ENCODE data around the gene ATP8A2.
"Not testable (repeated sequence)": the region's sequence is repeated elsewhere in the genome, so short reads cannot be mapped to it uniquely, and the experiment has no call there.

Gene ATP8A2

DNA sequence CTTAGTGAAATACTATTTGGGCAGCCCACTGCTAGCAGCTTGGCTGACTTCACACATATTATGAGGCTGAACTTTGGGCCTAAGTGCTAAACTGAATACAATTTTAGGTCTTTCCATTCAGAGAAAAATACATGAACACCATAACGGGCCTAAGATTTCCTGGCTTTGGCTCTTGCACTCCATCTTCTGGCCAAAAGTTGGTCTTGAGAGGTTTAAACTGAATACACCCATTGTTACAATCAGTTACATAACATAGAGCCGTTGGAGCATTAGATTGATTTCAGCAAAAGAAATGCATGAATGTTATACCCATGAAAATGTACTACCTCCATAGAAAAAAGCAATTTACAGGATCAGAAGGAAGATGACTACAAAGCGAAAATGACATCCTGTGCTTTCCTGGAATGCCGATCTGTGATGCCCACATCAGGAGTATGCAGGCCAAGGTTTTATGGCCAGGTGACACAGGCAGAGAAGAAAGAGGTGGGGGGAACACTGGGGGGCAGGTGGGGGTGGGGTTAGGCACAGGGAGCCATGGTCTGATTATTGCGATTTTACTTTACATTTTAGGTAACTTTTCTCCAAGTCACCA is 691.2 kb downstream of the ATP8A2 start:
- no peak overlapping the region for H3K4me3 ChIP-seq (ENCODE audit: low read length)
- no peak for TF ChIP-seq ZNF274 (IDR thresholded peaks at IDR 0.05; ENCODE audit: low read depth, low read length)

- H3K4me3 ChIP-seq (ENCODE audit: low read length), result not testable (repeated sequence)
Measured at GRCh38 chr13:26066492-26066891, 694.7 kb downstream of the ATP8A2 start.

GRCh38 chr13:26067601-26068000 is 695.8 kb downstream of the ATP8A2 start:
- TF ChIP-seq ZNF274 (IDR thresholded peaks at IDR 0.05; ENCODE audit: low read depth, low read length), result no peak

GRCh38 chr13:26068372-26068771 is 696.6 kb downstream of the ATP8A2 start:
- H3K4me3 ChIP-seq (ENCODE audit: low read length), result not testable (repeated sequence)

More at GRCh38 chr13:26067601-26068000, 695.8 kb downstream of the ATP8A2 start:
- no peak overlapping the region for H3K4me3 ChIP-seq (ENCODE audit: low read length)

- not testable (repeated sequence) for H3K4me3 ChIP-seq (ENCODE audit: low read length)
Measured at GRCh38 chr13:26069642-26070041, 697.9 kb downstream of the ATP8A2 start.

- no peak overlapping the region for H3K4me3 ChIP-seq (ENCODE audit: low read length)
- TF ChIP-seq ZNF274 (IDR thresholded peaks at IDR 0.05; ENCODE audit: low read depth, low read length), result no peak
Measured at GRCh38 chr13:26071691-26072090, 699.9 kb downstream of the ATP8A2 start.

DNA sequence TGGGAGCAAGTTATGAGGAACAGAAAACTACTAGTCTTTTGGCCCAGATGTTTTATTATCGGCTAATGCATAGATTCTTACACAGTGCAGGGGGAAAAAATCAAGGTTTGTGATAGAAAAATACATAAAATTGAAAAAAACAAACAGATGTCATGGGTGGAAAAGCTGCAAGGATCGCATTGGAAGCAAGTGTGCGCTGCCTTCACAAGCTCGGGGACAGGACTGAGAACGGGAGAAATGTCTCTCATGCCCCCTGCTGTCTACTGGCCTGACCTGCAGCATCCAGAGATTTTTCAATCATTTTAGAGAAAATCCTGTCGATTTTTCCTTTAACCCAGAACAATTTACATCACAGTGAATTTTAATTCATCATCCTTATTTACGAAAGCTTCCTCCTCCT is 700.6 kb downstream of the ATP8A2 start:
- H3K4me3 ChIP-seq (ENCODE audit: low read length), result not testable (repeated sequence)

- H3K4me3 ChIP-seq (ENCODE audit: low read length), result no peak overlapping the region
- TF ChIP-seq ZNF274 (IDR thresholded peaks at IDR 0.05; ENCODE audit: low read depth, low read length), result no peak
Measured at GRCh38 chr13:26074706-26075105, 702.9 kb downstream of the ATP8A2 start.

Measured in GM08714 (cell line).